GM19035 (cell line): ENCODE data around the gene ZNF853.

Experiments used
- ATAC-seq: cut with Tn5 transposase; IDR thresholded peaks from one replicate; pipeline ENCODE4 v1.9.1; 2021; ENCODE audit not compliant: unreplicated experiment

Gene ZNF853

GRCh38 chr7:6604458-6604857 lies 11.0 kb upstream of the ZNF853 start:
- no peak for ATAC-seq

DNA sequence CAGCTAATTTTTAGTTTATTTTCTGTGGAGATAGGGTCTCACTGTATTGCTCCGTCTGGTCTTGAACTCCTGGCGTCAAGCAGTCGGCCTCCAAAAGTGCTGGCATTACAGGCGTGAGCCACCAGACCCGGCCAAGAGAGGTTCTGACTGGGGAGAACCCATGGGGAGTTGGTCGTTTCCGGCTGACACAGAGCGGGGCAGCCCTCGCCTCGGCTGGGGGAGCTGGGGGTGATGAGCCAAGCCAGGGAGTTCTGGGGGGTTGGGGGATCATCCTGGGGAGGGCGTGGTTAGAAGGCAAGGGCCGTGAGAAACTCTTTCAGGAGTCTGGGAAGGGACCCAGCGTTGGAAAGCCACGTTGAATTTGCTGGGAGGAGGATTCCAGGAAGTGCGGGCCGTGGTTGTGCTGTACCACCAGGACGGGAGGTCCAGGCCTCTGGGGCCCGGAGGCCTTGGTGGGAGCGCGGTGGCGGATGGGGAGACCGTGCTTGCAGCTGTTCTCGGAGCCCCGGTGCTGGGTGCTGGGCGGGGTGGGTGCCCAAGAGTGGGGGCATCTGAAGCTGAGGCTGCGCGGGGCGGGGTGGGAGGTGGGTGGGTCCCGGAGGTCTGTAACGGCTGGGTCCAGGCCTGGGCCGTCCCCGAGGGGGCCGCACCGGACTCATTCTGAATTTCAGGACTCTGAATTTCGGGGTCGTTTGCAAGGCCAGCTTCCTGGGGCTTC lies 8.4 kb upstream of the ZNF853 start:
- ATAC-seq = no peak

DNA sequence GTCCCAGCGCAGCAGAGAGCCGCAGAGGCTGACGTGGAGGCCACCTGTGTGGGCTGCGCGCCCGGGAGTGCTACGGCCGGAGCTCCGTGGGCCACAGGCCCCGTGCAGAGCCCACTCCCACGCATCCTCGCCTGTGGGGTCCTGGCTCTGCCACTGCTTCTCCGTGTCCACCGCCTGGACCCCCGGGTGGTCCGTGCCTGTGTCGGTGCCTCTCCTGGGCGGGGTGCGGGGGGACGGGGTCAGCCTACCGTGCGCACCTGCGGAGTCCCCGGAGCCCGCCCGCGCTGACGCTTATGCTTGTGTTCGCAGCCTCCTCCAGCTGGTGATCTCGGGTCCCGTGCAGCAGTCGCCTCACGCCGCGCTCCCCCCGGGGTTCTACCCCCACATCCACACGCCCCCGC lies 7.8 kb upstream of the ZNF853 start:
- no peak for ATAC-seq

DNA sequence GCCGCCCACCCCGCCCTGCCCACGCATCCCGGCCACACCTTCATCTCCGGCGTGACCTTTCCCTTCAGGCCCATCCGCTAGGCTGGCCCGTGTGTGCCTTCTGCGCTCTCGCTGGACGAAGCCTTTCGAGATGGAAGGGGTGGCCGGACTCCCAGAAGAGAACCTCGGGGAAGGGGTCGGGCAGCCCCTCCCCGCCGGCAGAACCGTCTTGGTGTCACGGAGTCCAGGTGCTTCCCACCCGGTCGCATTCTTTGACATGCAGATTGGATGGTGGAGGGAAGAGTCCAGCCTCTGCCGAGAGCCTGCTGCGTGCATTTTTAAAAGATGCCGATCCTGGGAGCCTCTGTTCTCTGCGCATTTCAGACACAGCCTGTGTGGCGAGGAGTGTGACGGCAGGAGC lies 7.3 kb upstream of the ZNF853 start:
- ATAC-seq = no peak

GRCh38 chr7:6608794-6609193 lies 6.6 kb upstream of the ZNF853 start:
- no peak for ATAC-seq

- no peak for ATAC-seq
Measured at GRCh38 chr7:6612819-6613218, 2.6 kb upstream of the ZNF853 start.

- no peak for ATAC-seq
Measured at GRCh38 chr7:6613706-6614105, 1.7 kb upstream of the ZNF853 start.

- no peak for ATAC-seq
Measured at GRCh38 chr7:6615723-6616555, 529 bp downstream of the ZNF853 start.

DNA sequence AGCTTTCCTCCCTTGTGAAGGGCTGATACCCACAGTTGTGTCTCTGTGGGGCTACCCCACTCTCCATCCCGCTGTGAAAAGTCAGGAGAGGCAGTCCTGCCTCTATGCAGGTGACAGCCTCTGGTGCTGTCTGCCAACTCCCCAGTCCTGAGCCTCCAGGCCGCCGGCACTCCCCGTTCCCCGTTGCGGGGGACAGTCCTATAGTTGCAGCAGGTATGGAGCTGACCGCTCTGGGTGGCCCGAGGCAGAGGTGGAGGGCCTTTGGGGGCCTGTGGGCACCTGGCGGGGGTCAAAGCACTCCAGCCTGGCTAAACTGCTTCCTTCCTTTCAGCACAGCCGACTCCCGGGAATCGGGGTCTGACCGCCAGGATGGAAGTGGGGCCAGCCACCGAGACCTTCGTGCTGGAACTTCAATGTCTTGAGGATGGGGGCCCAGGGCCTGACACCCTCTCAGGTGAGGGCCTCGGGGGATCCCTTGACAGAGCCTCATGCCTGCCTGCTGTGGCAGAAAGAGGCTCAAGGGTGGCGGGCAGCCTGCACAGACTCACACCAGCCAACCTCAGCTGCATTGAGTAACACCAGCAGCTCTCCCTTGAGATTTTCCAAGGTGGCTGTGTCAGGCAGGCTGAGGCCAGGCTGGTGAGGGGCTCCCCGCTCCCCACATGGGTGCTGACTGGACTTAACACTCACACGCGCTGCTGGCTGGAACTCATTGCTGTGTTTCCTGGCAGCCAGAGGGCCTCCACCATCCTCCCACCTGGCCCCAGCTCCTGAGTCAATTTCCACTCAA lies 1.6 kb downstream of the ZNF853 start:
- no peak for ATAC-seq

GRCh38 chr7:6618621-6619020 lies 3.2 kb downstream of the ZNF853 start:
- no peak for ATAC-seq

DNA sequence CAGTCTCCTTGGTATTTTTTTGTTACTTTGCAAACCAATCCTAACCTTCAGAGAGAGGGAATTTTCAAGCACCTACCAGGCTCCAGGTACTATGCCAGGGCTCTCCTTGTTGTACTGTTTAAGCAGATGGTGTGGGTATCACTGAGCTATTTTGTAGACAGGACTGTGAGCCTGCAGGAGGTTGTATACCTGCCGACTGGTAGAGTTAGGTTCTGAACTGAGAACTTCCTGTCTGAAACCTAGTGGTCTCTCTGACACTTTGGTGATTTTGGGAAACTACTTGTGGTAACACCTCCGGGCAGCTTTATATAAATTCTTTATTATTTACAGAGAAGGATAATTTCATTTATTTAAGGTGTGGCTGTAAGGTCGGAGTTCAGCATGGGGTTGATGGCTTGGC lies 4.6 kb downstream of the ZNF853 start:
- no peak for ATAC-seq

DNA sequence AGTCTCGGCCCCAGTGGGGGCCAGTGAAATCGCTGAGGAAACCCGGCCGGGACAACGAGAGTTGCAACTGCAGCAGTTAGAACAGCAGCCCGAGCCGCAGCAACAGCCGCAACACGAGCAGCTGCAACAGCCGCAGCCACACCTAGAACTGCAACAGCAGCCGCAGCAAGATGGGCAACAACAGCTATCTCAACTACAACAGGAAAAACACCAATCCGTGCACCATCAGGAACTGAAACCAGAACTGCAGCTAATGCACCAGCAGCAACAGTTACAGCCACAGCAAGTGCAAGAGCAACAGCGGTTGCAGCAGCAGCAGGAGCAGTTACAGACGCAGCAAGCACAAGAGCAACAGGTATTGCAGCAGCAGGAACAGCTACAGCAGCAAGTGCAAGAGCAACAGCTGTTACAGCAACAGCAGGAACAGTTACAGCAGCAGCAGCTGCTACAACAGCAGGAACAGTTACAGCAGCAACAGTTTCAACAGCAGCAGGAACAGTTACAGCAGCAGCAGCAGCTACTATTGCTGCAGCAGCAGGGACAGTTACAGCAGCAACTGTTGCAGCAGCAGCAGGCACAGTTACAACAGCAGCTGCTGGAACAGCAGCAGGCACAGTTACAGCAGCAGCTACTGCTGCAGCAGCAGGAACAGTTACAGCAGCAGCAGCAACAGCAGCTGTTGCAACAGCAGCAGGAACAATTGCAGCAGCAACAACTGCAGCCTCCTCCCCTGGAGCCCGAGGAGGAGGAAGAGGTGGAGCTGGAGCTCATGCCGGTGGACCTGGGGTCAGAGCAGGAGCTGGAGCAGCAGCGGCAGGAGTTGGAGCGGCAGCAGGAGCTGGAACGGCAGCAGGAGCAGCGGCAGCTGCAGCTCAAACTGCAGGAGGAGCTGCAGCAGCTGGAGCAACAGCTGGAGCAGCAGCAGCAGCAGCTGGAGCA lies 6.1 kb downstream of the ZNF853 start:
- ATAC-seq = no peak

DNA sequence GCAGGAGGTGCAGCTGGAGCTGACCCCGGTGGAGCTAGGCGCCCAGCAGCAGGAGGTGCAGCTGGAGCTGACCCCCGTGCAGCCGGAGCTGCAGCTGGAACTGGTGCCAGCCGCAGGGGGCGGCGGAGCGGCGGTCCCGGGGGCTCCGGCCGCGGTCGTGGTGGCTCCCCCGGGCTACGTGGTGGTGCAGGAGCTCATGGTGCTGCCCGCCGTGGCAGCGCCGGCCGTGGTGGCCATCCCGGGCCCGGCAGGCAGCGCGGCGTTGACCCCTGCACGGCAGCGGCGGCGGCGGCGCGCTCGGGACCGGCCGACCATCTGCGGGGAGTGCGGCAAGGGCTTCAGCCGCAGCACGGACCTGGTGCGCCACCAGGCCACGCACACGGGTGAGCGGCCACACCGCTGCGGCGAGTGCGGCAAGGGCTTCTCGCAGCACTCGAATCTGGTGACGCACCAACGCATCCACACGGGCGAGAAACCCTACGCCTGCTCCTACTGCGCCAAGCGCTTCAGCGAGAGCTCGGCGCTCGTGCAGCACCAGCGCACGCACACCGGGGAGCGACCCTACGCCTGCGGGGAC lies 6.8 kb downstream of the ZNF853 start:
- no peak for ATAC-seq

GRCh38 chr7:6623589-6624245 lies 8.3 kb downstream of the ZNF853 start:
- ATAC-seq = no peak

DNA sequence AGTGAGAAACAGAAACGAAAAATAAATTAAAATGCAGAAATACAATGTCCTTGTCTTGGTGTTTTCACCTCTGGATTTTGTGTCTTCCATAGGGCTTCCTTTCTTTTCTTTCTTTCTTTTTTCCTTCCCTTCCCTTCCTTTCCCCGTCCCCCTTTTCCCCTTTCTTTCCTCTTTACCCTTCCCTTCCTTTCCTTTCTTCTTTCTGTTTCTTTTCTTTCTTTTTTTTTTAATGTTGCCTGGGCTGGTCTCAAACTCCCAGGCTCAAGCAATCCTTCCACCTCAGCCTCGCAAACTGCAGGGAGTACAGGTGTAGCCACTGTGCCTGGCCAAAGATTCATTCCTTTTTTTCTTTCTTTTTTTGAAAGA lies 8.8 kb downstream of the ZNF853 start:
- no peak for ATAC-seq

- ATAC-seq = no peak
Measured at GRCh38 chr7:6628045-6628444, 12.6 kb downstream of the ZNF853 start.

GRCh38 chr7:6630007-6630849 lies 14.8 kb downstream of the ZNF853 start:
- ATAC-seq = no peak

GRCh38 chr7:6631605-6632004 lies 16.2 kb downstream of the ZNF853 start:
- ATAC-seq = no peak

GRCh38 chr7:6634021-6634420 lies 18.6 kb downstream of the ZNF853 start:
- no peak for ATAC-seq
